GM10266 (cell line): ENCODE data around the gene KIFAP3.

Experiments
- DNase-seq: peaks from one replicate; pipeline ENCODE4 v3.0.0; 2012; ENCODE audit errors: extremely low spot score
- CTCF ChIP-seq: IDR thresholded peaks from 2 replicates; pipeline ENCODE4 v1.5.1; 2012; ENCODE audit warnings: mild to moderate bottlenecking, low read depth; ENCODE audit not compliant: control insufficient read depth, insufficient read depth; ENCODE audit errors: missing control alignments

Gene KIFAP3

DNA sequence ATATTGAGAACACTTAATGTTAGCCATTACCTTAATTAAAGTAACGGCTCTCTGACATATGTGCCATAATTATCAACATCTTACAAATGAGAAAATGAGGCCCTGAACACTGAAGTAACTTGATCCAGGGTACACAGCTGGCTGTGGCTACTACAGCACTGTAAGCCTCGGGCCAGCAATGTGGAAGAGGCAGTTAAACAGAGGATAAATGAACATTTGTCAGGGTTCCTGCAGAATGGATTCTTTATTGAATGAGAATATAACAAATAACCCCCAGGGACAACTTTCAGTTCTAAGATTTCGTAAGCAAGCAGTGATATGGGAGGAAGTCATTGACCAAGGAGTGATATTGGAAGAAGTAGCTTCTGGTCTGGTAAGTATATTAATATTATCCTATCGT, 110.3 kb downstream of the KIFAP3 start:
- no peak for TF ChIP-seq CTCF
- no peak for DNase-seq

- DNase-seq: no peak
- TF ChIP-seq CTCF: no peak
Observed at GRCh38 chr1:169959686-169960085, 114.8 kb downstream of the KIFAP3 start.

- TF ChIP-seq CTCF: no peak
Observed at GRCh38 chr1:169958987-169959386, 115.5 kb downstream of the KIFAP3 start.

DNA sequence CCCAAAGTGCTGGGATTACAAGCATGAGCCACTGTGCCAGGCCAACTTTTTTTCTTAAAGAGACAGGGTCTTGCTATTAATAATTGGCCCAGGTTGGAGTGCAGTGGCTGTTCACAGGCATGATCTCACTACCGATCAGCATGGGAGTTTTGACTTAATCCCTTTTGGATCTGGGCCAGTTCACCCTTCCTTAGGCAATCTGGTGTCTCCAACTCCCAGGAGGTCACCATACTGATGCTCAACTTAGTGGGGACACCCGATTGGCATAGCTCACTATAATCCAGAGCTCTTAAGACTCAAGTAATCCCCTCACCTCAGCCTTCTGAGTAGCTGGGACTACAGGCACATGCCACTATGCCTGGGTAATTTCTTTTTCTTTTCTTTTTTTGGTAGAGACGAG, 116.6 kb downstream of the KIFAP3 start:
- no peak for DNase-seq
- no peak for TF ChIP-seq CTCF

More at GRCh38 chr1:169958987-169959386, 115.5 kb downstream of the KIFAP3 start:
- no peak for DNase-seq

- no peak for DNase-seq
Observed at GRCh38 chr1:169951108-169951507, 123.4 kb downstream of the KIFAP3 start.

DNA sequence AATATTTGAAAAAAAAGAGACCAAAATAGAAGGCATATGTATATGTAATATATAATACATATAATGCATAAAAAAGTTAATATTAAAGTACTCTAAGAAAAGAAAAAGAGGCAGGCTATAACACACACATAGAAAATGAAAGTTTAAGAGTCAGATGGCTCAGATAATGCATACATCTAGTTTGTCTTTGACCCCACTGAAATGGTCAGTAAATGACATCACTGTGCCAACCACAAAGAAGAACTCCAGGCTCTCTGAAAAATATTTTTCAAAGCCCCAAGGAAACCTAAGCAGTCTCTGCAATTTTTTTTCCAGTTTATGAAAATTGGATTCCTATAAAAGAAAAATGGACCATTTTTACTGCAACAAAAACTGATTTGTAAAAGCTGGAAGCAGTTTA, 125.4 kb downstream of the KIFAP3 start:
- DNase-seq: peak; percentile 6
- no peak for TF ChIP-seq CTCF

More at GRCh38 chr1:169951108-169951507, 123.4 kb downstream of the KIFAP3 start:
- no peak for TF ChIP-seq CTCF

DNA sequence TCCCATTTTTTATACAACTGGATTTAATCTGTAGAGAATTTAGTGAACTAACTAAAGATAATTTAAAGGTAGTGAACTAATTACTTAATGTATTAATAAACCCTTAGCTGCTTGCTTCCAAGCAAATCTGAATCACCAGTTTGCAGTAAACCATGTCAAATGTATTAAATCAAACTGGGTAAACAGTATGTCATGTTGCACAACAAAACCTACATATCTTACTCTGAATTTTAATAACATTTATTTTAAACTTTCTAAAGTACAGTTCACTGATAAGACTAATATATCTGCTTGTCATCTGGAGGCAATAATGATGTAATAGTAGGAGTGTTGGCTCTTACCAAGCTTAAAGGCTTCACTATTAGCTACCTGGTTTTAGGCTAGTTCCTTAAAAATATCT, 128.3 kb downstream of the KIFAP3 start:
- TF ChIP-seq CTCF: no peak
- no peak for DNase-seq
